Naive B cell (primary cell): Measurements from ENCODE around the gene RNF114. TPM values are rescaled to one million over a fixed set of nuclear protein-coding genes. Genes with fewer than 3 reads are reported as not detected.
"Not testable (repeated sequence)": the region's sequence is repeated elsewhere in the genome, so short reads cannot be mapped to it uniquely, and the experiment has no call there.

Experiments used
- ATAC-seq, 2 donors: fragments of 150-1000 bp; cut with Tn5 transposase; 2 replicates each; pipeline ENCODE4 v1.10.0; 2021; ENCODE audit warnings: low read depth in 2 of 2, mild to moderate bottlenecking in 2 of 2, moderate library complexity in 2 of 2
- DNase-seq: peaks from one replicate; pipeline ENCODE4 v3.0.0; 2022
- H3K27ac Mint-ChIP-seq, 6 donors: one replicate each; pipeline ENCODE4 v1.8.0; 2020 to 2022; ENCODE audit warnings: mild to moderate bottlenecking in 6 of 6, mixed read lengths in 6 of 6, moderate library complexity in 5 of 6, inconsistent platforms in 2 of 6
- H3K27me3 Mint-ChIP-seq, 3 donors: one replicate each; pipeline ENCODE4 v1.8.0; 2021 to 2022; ENCODE audit warnings: mixed read lengths in 3 of 3, mild to moderate bottlenecking in 1 of 3
- H3K36me3 Mint-ChIP-seq, 2 donors: one replicate each; pipeline ENCODE4 v1.8.0; 2020 to 2022; ENCODE audit warnings: mixed read lengths in 2 of 2, inconsistent platforms in 1 of 2, mild to moderate bottlenecking in 1 of 2
- H3K4me1 Mint-ChIP-seq, 3 donors: one replicate each; pipeline ENCODE4 v1.8.0; 2020 to 2022; ENCODE audit warnings: mixed read lengths in 3 of 3, inconsistent platforms in 1 of 3, mild to moderate bottlenecking in 1 of 3, moderate library complexity in 1 of 3
- H3K4me3 Mint-ChIP-seq, 8 donors: one replicate each; pipeline ENCODE4 v1.8.0; 2020 to 2022; ENCODE audit warnings: mild to moderate bottlenecking in 8 of 8, mixed read lengths in 8 of 8, moderate library complexity in 8 of 8, inconsistent platforms in 2 of 8
- H3K9me3 Mint-ChIP-seq, 7 donors: one replicate each; pipeline ENCODE4 v1.8.0; 2020 to 2022; ENCODE audit warnings: mixed read lengths in 7 of 7, mild to moderate bottlenecking in 5 of 7, inconsistent platforms in 2 of 7, moderate library complexity in 1 of 7
- polyA plus RNA-seq, 6 donors: library from polyadenylated mRNA; unstranded; fragments of 300-500 nt; fragmentation: Illumina TruSeq; gene quantifications; one replicate each; pipeline ENCODE4 v1.2.3, GENCODE V29; 2021; ENCODE audit warnings: low read depth in 6 of 6

RNF114 gene
- polyA plus RNA-seq, 6 donors from 2014 or later = 96.6 to 137 (median 122) TPM

DNA sequence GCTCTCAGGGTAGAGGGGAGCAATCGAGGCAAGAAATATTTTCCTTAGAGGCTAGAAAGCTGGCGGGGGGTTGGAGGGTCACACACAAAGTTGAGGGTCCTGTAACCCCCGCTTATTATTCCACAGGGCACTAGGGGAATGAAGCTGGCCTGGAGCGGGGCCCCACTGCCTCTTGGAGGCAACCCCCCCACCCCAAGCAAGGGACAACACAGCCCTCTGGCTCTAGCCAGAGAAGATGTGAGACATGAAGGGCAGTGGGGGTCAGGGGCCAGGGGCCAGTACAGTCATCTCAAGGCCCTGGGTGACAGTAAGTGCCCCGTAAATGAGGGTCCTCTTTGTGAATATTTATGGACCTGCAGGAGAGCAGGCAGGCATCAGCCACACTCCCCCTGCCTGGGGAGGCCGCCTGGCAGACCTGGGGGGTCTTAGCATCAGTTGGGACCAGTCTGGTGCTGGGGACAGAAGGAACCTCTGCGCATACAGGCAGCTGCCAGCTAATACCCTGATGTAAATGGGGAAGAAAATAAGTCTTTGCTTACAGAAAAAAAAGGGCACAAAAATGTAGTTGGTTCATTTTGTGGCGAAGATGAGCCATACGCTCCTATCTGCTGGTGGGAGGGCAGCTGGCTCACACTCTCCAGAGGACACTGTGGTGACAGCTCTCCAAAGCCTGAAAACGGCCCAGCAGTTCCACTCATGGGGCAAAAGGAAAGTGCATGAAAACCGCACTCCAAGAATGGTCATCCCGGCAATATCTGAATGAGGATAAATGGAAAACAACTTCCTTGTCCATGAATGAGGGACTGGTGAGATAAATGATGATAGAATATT lies 42.7 kb upstream of the RNF114 start:
- H3K9me3 Mint-ChIP-seq = no peaks in the 10 kb centered on the region
- no peak overlapping the region for H3K4me3 Mint-ChIP-seq
- no peak for DNase-seq
- peaks cover 11 to 18% (median 11%) of the 10 kb centered on the region in 3 donors for H3K4me1 Mint-ChIP-seq
- peaks cover 0 to 7% of the 10 kb centered on the region in 2 donors for H3K36me3 Mint-ChIP-seq
- H3K27ac Mint-ChIP-seq = peak overlapping the region in 5 of 6 donors; percentile 14 to 47 (median 30)
- no peak for ATAC-seq
- no peaks in the 10 kb centered on the region for H3K27me3 Mint-ChIP-seq

DNA sequence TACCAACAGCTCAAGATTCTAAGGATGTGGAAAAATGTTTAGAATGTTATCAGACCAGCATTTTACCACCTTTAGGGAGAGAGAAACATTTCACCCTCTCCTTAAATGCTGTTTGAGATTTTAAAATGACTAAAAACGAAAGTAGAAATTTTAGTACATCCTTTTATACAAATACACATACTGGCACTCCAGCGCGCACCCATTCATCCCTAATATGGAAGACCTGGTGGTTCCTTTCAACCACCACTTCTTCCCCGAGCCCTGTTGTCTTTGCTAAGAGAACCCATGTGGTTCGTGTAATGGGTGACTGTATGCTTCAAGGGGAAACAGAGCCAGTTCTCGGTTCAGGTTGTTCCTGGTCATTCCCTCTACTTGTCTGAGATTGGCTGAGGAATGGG lies 42.1 kb upstream of the RNF114 start:
- Mint-ChIP-seq H3K4me3 (no peak overlapping the region), H3K4me1 (peaks cover 5 to 18% (median 5%) of the 10 kb centered on the region in 3 donors), H3K36me3 (peaks cover 0 to under 1% of the 10 kb centered on the region in 2 donors), H3K9me3 (no peaks in the 10 kb centered on the region), H3K27ac (peak overlapping the region in 3 of 6 donors; percentile 34 to 48 (median 47)), H3K27me3 (no peaks in the 10 kb centered on the region)
- no peak for DNase-seq
- ATAC-seq = no peak

DNA sequence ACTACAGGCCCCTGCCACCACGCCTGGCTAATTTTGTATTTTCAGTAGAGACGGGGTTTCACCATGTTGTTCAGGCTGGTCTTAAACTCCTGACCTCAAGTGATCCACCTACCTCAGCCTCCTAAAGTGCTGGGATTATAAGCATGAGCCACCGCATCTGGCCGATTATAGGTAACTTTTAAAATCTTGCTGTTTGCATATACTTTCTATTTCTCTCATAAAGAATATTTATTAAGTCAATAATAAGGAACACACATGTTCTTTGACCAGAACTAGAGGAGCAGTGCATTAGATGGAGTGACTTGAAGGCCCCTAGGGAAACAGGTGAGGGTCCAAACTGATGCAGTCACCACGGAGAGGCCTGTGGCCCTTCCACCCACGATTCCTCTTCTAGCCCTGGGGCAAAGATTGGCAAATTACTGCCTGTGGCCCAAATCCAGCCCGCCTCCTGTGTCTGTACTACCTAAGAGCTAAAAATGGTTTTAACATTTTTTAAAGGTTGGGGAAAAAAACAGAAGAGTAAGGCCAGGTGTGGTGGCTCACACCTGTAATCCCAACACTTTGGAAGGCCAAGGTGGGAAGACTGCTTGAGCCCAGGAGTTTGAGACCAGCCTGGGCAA lies 40.6 kb upstream of the RNF114 start:
- H3K4me3 Mint-ChIP-seq, H3K36me3 Mint-ChIP-seq, H3K27ac Mint-ChIP-seq, ATAC-seq, H3K27me3 Mint-ChIP-seq, DNase-seq, H3K9me3 Mint-ChIP-seq: not testable (repeated sequence)
- H3K4me1 Mint-ChIP-seq = peaks cover 0 to 13% (median 3%) of the 10 kb centered on the region in 3 donors

DNA sequence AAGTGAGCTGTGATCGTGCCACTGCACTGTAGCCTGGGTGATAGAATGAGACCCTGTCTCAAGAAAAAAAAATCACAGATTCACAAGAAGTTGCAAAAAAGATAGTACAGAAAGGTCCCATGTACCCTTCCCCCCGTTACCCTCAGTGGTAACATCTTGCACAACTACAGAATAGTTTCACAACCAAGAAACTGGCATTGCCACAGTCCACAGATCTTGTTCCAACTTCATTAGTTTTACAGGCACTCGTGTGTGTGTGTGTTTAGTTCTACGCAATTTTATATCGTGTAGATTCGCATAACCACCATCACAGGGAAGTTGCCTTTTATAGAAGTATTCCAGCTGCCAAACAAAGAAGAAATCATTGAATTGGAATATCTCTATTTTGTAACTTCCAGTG lies 40.0 kb upstream of the RNF114 start:
- Mint-ChIP-seq H3K4me1 (peaks cover 0 to 13% (median 3%) of the 10 kb centered on the region in 3 donors), H3K27me3 (no peaks in the 10 kb centered on the region), H3K27ac (no peak overlapping the region), H3K36me3 (no peaks in the 10 kb centered on the region), H3K9me3 (no peaks in the 10 kb centered on the region), H3K4me3 (no peak overlapping the region)
- ATAC-seq = no peak
- DNase-seq = no peak

DNA sequence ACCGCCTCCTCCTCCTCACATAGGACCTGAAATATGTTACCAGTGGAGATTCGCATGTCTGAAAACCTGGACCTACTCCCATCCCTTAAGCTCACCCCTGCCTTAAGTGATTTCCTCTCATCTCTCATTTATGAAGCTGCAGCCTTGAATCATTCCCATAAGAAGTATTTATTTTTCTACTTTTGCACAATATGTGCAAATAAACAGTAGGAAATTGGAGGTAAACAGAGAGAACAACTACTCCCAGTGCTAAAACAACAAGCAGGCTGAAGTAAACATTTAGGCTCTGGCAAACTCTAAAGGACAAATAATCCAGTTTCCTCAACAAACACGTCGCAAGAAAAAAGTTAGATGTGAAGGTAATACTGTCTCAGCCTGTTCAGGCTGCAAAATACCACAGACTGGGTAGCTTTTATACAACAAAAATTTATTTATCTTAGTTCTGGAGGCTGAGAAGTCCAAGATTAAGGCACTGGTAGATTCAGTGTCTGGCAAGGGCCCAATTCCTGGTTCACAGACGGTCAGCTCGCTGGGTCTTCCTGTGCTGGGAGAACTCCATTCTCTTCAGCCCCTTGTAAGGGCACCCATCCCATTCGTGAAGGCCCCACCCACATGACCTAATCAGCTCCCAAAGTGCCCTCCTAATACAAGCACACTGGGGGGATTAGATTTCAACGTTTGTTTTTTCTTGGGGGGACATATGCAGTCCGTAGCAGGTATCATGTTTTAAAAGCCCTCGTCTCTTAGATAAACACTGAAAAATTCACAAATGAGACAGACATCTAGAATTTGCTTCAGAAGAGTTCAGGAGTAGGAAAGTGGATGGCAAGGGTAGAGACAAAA lies 36.4 kb upstream of the RNF114 start:
- no peak for DNase-seq
- Mint-ChIP-seq H3K27me3 (no peaks in the 10 kb centered on the region), H3K4me3 (no peak overlapping the region), H3K9me3 (no peaks in the 10 kb centered on the region), H3K27ac (peak overlapping the region in 1 of 6 donors; percentile 89), H3K36me3 (no peaks in the 10 kb centered on the region), H3K4me1 (peaks cover 0 to 8% (median 0%) of the 10 kb centered on the region in 3 donors)
- ATAC-seq = no peak

DNA sequence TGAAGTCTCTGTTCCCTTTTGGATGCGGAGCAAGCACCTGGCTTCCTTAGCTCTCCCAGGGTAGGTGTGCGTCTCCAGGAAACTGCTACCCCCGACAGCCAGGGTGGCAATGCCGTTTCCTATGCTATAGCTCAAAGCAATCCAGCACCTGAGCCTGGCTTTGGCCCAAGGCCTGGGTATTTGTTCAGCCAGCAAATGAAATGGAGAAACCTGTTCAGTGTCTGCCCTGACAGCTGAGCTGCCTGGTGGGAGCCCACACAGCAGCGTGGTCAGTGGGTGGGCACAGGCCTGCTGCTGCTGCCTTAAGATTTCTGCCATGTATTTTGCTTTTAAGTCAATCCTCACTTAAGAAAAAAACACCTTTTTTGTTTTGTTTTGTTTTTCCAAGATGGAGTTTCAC lies 34.6 kb upstream of the RNF114 start:
- Mint-ChIP-seq H3K9me3 (no peaks in the 10 kb centered on the region), H3K27ac (peak overlapping the region in 1 of 6 donors; percentile 27), H3K4me1 (peaks cover 4 to 10% (median 7%) of the 10 kb centered on the region in 3 donors), H3K36me3 (peaks cover 6 to 9% of the 10 kb centered on the region in 2 donors), H3K4me3 (no peak overlapping the region), H3K27me3 (no peaks in the 10 kb centered on the region)
- DNase-seq (no peak), ATAC-seq (no peak)

DNA sequence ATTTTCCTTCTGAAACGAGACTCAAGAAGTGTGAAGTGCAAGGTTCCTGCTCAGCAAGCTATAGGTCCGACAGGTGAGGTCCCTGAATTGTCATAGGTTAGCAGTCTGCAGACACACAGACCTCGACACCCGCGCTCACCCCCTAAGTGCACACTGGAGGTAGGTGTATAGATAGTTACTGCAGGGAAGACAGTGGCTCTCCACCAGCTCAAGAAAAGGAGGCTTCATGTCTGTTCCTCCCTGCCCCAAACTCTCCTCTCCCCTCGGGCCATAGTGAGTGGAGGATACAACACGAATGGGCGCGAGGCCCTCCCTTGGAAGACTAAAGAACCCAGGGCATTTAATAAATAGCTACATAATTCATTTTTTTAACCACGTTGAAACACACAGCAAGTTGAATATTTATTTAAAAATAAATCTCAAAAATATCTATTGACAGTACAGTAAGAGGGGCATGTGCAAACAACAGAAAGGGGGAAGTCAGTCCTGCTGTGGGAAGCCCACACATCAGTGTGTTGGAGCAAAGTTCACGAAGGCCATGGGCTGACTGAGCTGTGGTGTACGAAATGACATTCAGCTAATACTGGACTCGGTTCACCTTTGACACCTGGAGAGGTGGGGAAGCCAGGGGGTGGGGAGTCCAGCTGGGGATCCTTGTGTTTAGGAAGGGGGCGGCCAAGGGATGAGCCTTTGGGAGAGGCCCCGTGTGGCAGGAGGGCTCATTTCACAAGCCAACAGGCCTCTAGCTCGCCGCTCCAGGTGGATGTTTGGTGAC lies 31.6 kb upstream of the RNF114 start:
- ATAC-seq (no peak), DNase-seq (no peak)
- peaks cover 6 to 9% of the 10 kb centered on the region in 2 donors for H3K36me3 Mint-ChIP-seq
- peak overlapping the region in 1 of 8 donors; percentile 21 for H3K4me3 Mint-ChIP-seq
- no peaks in the 10 kb centered on the region for H3K27me3 Mint-ChIP-seq
- no peaks in the 10 kb centered on the region for H3K9me3 Mint-ChIP-seq
- peaks cover 2 to 13% (median 4%) of the 10 kb centered on the region in 3 donors for H3K4me1 Mint-ChIP-seq
- peak overlapping the region in 1 of 6 donors; percentile 56 for H3K27ac Mint-ChIP-seq

DNA sequence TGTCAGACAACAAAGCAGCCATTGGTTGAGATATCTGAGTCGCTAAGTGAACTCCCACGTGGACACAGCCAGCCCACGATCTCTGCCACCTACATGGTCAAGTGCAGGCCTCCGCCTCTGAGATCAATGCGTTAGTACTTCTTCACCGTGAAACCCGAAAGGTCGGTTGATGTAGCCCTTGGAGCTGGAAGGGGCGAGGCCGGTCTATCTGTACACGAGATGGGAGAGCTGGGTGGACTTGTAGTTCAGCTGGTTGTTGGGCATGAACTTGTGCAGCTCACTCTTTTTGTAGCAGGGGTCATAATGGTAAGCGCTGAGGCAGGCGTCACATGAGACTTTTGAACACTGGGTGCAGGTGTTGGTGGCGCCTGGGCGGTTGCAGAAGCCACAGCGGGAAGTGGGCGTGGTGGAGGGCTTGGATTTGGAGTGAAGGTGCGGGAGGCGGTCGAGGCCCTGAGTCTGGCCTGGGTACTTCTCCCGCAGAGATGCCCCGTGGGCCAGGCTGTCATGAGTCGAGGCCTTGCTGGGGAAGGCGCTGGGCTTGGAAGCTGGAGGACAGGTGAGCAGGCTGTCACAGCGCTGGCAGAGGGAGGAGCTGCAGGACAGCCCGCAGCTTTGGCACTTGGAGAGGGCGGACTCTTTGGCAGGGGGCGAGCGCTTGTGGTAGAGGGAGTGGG lies 30.6 kb upstream of the RNF114 start:
- DNase-seq (no peak), ATAC-seq (no peak)
- Mint-ChIP-seq H3K9me3 (no peaks in the 10 kb centered on the region), H3K4me3 (no peak overlapping the region), H3K4me1 (peaks cover 2 to 15% (median 4%) of the 10 kb centered on the region in 3 donors), H3K36me3 (peaks cover 6 to 9% of the 10 kb centered on the region in 2 donors), H3K27ac (peak overlapping the region in 1 of 6 donors; percentile 49), H3K27me3 (no peaks in the 10 kb centered on the region)

DNA sequence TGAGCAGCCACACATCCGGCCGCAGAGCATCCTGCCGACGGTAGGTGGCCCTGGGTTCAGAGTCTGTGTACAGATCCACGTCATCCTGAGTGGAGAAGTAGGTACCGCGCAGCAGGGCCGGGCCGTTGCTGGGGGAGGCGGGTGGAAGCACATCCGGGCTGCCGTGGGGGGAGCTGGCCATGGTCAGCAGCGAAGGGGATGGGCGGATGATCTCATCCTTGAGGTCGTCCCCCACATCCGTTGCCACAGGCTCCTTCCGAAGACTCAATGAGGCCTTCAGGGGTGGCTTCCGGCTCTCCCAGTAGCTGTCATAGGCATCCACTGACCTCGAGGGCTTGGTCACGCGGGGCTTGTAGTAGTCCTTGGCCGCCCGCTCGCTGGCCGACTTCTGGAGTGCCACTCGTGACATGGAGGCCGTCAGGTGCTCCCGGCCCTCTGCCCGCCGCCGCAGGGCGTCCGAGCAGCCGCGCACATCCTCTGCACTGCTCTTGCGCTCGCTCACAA lies 30.0 kb upstream of the RNF114 start:
- peaks cover 4 to 15% (median 7%) of the 10 kb centered on the region in 3 donors for H3K4me1 Mint-ChIP-seq
- H3K27ac Mint-ChIP-seq = no peak overlapping the region
- no peak for ATAC-seq
- no peak overlapping the region for H3K4me3 Mint-ChIP-seq
- H3K9me3 Mint-ChIP-seq = no peaks in the 10 kb centered on the region
- no peaks in the 10 kb centered on the region for H3K27me3 Mint-ChIP-seq
- no peak for DNase-seq
- H3K36me3 Mint-ChIP-seq = peaks cover 6 to 9% of the 10 kb centered on the region in 2 donors

DNA sequence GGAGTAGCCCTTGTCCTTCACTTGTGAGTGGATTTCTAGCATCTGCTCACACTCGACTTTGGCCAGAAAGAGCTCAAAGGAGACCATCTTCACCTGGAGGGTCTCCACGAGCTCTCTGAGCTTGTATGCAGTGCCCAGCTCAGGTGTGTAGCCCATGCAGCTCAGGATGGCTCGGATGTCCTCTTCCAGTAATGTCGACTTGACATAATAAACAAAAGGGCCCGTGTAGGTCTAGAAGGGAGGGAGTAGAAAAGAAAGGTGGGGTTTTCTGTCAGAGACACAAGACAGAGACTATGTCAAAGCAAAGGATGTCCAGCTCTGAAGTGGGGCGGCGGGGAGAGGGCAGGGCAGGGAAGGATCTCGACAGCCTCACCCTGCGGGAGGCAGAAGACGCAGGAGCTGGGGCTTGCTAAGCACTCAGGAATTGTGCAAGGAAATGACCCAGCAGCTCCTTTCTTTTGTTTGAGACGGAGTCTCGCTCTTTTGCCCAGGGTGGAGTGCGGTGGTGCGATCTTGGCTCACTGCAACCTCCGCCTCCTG lies 29.5 kb upstream of the RNF114 start:
- ATAC-seq (no peak), DNase-seq (no peak)
- peak overlapping the region in 1 of 6 donors; percentile 54 for H3K27ac Mint-ChIP-seq
- H3K4me1 Mint-ChIP-seq = peaks cover 4 to 21% (median 9%) of the 10 kb centered on the region in 3 donors
- no peaks in the 10 kb centered on the region for H3K27me3 Mint-ChIP-seq
- H3K36me3 Mint-ChIP-seq = peaks cover 6 to 9% of the 10 kb centered on the region in 2 donors
- H3K9me3 Mint-ChIP-seq = no peaks in the 10 kb centered on the region
- H3K4me3 Mint-ChIP-seq = peak overlapping the region in 1 of 8 donors; percentile 15

DNA sequence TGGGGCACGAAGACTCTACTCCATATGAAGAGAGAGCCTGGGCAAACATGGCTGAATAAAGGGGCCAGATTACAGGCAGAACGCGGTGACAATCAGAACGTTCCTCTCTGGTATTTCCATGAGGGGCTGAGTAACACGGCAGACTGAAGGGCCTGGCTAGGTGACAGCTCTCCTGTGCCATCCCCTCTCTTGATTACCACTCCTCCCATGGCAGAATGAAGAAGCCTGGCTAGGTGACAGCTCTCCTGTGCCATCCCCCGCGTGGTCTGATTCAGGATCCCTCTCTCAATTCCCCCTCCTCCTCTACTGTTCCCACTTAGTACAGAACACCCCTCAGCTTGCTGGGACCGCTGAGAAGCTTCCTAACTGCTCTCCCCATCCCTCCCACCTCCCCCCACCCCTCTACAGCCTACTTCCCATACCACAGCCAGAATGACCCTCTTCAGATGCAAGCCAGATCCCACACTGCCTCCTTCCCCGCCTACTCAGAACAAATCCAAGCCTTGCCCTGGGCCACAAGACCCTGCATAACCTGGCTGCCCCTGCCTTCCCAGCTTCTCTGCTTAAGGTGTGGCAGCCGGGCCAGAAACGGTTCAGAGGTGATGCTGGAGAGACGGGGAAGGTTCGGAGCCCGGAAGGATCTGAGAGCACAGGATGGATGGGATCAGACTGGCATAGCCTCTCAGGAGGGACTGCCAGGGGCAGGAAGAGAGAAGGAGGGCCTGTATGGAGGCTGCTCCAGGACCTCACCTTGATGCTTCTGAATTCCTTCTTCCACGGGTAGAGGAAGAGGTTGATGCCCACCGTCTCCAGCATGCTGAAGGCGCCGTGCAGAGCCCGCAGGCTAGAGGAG lies 28.6 kb upstream of the RNF114 start:
- no peak for ATAC-seq
- Mint-ChIP-seq H3K9me3 (no peaks in the 10 kb centered on the region), H3K36me3 (peaks cover 6 to 9% of the 10 kb centered on the region in 2 donors), H3K27me3 (no peaks in the 10 kb centered on the region), H3K4me3 (no peak overlapping the region), H3K27ac (peak overlapping the region in 2 of 6 donors; percentile 24 to 94), H3K4me1 (peaks cover 4 to 26% (median 15%) of the 10 kb centered on the region in 3 donors)
- no peak for DNase-seq
